HG03575 (cell line): Measurements from ENCODE around the gene TRIM51.
"Not testable (repeated sequence)": the region's sequence is repeated elsewhere in the genome, so short reads cannot be mapped to it uniquely, and the experiment has no call there.

Source experiments
- ATAC-seq: cut with Tn5 transposase; IDR thresholded peaks from one replicate; pipeline ENCODE4 v1.9.1; 2021; ENCODE audit not compliant: unreplicated experiment, insufficient number of reproducible peaks, low FRiP score; ENCODE audit errors: extremely low read depth

The TRIM51 gene

DNA sequence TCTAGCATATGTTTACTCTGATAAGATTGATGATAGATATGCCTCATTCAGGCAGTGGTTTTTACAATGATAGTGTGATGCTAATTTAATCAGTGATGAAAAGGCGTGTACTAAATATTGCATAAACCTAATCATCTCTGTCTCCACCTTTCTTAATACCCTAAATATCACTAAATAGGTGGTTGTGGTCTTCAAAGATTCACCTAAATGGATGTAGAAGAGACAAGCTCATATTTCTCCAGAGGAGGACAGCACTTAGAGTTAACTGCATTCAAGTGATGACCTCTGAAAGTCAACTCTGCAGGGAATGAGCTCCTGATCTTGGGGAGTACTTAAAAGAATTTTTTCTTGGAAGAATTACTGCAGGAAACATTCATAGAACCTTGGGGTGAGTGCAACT is at the start of gene TRIM51:
Gene TRIM51, plus strand, starts transcription at position 301 of the 400 bp plus-strand sequence. CDS start 2,132 bp downstream, outside the sequence.
- ATAC-seq = not testable (repeated sequence)

GRCh38 chr11:55838452-55838851 is 44.6 kb upstream of the TRIM51 start, which contains the start of gene OR5D16:
TSS of gene OR5D16 (plus strand) at chr11:55838752. CDS start at chr11:55838752, 0 bp downstream.
- ATAC-seq = no peak

GRCh38 chr11:55847453-55847852 is 35.6 kb upstream of the TRIM51 start:
- ATAC-seq = no peak

DNA sequence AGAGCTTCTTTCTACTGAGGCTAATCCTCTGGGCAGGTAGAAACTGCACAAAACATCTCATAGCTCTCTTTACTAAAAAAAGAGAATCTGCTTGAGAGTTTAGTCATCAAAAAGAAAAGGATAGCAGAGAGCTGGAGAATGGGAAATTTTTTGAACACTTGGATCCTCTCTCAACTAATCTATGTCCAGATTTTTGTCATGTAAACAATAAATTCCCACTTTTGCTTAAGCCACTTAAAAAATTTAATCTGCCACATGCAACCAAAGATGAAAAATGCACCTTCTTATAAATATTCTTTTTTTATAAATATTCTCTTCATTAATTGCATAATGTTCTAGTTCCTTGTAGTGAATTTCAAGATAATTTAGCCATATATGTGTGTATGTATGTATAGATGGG is 34.1 kb upstream of the TRIM51 start:
- no peak for ATAC-seq

- no peak for ATAC-seq
Observed at GRCh38 chr11:55852141-55852540, 31.0 kb upstream of the TRIM51 start.

DNA sequence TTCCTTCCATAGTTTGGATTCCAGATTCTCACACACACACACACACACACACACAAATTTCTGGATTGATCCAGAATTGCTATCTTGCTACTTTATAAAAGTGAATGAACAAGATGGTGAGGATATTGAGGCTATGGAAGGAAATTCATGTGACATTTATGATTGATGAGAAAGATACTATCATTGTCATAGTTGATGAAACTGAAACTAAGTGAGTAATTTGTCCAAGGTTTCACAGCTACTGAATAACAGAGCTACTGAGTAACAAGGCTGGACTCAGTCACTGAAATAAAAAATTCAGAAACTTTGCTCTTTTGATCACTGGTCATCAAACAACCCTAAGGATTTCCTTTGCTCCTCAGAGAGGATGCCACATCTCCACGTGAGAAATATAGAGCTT is 28.4 kb upstream of the TRIM51 start:
- no peak for ATAC-seq

- not testable (repeated sequence) for ATAC-seq
Observed at GRCh38 chr11:55867354-55867753, 15.7 kb upstream of the TRIM51 start.

DNA sequence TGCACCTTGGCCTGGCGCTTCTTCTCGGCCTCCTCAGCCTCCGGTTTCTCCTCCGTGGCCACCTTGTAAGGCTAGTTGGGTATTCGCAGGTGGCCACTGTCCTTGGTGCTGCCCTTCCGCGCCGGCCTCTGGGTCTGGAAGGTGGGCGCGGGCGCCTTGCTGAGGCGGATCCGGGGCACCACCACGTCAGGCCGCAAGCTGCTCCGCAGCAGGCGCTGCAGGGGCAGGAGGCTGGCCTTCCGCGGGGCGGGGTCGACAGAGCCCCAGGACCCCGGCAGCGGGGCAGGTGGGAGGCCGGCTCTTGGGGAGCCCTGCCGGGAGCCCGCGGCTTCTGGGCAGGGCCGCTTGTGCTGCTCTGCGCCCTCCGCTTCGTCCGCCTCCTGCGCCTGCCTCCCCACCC is 10.4 kb upstream of the TRIM51 start:
- ATAC-seq = not testable (repeated sequence)

GRCh38 chr11:55873146-55873545 is 10.0 kb upstream of the TRIM51 start:
- ATAC-seq = not testable (repeated sequence)

- ATAC-seq = not testable (repeated sequence)
Observed at GRCh38 chr11:55884995-55885394, 1.9 kb downstream of the TRIM51 start.

- not testable (repeated sequence) for ATAC-seq
Observed at GRCh38 chr11:55885481-55885880, 2.4 kb downstream of the TRIM51 start.

DNA sequence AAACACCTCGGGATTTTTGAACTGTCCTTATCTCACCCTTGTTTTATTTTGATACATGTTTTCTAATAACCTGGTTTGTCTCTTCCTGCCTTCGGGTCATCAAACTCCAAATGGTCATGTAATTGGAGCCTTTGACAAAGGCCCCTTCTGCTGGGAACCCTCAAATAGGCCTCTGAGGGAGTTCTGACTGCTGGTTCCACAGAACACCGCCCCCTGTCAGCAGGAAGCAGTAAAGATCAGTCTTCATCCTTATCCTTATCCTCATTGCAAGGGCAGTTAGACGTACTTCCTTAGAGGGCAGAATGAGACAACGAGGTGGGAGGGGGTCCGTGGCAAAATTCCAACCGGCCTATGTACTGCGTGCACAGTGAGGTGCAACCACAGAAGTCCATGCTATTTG is 12.1 kb downstream of the TRIM51 start:
- ATAC-seq = no peak

DNA sequence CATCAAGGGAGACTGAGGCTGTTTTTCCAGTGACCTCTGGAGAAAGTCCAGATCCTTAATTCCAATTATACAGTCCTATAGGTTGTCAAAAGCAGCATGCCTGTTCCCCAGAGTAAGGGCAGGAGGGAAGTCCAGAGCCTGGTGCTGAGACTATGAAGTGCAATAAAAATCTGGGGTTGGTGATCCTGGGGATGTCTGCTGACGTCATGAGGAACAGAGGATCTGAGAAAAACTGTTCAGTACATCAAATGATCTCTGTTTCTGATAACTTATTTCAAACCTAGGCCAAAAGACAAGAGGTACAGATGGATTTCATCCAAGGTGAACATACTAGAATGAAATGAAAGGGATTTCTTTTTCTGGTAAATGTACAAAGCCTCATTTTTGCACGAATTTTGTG is 19.2 kb downstream of the TRIM51 start:
- ATAC-seq = no peak

GRCh38 chr11:55914482-55914881 is 31.4 kb downstream of the TRIM51 start, which contains the start of gene OR5W2:
TSS of gene OR5W2 (minus strand) at chr11:55914582. CDS start at chr11:55914582, 0 bp downstream.
- no peak for ATAC-seq

DNA sequence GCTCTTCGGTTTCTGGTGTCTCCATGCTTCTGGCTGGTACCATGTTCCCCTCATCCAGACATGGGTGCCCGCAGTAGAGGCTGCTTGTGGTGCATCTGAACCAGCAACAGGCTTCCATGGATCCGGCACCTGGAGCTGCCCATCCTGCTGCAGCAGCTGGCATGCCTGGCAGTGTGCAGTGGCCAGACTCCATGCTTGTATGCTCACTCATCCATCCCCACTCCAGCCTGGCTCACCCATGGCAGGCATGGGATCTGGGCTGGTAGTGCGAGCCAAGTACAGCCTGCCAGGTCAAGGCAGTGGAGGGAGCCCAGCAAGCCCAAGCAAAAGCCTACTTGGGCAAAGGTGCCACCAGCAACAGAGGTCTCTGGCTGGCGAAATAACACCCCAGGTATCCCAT is 37.4 kb downstream of the TRIM51 start:
- no peak for ATAC-seq

GRCh38 chr11:55936300-55936699 is 53.2 kb downstream of the TRIM51 start, which contains the start of gene OR5I1:
TSS of gene OR5I1 (minus strand) at chr11:55936400. CDS start at chr11:55936400, 0 bp downstream.
- no peak for ATAC-seq
